ENCODE data around the gene SLC28A1. TPM values are rescaled to one million over a fixed set of nuclear protein-coding genes. Genes with fewer than 3 reads are reported as not detected.
A peak's percentile ranks its signal among the peaks of the same experiment; 100 is the strongest.
"Not testable (repeated sequence)": the region's sequence is repeated elsewhere in the genome, so short reads cannot be mapped to it uniquely, and the experiment has no call there.

Gene SLC28A1, protein sequence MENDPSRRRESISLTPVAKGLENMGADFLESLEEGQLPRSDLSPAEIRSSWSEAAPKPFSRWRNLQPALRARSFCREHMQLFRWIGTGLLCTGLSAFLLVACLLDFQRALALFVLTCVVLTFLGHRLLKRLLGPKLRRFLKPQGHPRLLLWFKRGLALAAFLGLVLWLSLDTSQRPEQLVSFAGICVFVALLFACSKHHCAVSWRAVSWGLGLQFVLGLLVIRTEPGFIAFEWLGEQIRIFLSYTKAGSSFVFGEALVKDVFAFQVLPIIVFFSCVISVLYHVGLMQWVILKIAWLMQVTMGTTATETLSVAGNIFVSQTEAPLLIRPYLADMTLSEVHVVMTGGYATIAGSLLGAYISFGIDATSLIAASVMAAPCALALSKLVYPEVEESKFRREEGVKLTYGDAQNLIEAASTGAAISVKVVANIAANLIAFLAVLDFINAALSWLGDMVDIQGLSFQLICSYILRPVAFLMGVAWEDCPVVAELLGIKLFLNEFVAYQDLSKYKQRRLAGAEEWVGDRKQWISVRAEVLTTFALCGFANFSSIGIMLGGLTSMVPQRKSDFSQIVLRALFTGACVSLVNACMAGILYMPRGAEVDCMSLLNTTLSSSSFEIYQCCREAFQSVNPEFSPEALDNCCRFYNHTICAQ
- not detected in 2 replicates for total RNA-seq (2012; rRNA removed)

DNA sequence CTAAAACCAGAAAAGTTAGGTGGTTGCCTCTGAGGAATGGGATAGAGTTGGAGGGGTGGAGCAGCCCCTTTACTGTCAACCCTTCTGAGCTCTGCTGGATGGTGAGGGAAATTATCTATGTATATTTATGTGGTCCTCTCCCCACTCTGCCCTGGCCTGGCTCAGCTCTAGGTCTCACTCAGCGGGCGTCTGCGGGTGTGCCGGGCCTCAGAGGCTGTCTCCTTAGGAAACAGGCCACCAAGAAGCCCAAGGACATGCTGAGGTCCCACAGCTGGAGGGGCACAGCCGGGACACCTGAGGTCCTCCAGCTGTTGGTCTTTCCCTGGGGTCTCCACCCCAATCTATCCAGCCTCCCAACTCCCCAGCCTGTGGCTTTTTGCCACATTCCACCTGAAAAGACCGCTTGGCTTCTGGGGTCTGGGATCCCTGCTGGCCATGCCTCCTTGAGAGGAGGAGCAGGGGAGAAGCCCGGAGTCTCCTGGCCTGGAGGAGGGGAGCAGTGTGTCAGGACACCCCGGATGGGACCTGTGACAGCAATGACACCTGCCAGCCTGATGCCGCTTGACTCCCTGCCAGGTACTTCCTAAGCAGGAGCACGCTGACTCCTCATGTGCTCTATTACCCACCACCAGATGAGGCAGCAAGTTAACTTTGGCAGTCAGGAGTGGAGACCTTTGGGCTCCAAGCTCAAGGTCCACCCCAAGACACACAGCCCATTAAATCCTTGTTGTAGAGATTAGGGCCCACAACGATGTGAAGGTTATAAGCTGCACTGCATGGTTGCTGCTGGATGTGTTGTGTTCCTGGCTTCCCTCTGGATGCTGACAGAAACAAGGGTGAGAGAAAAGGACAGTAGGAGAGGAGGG, at the start of gene SLC28A1:
Gene SLC28A1 (plus strand): TSS at position 747 of the 866 bp plus-strand sequence. CDS start 3,099 bp downstream, outside the sequence.
- Histone ChIP-seq H3K4me3 (ENCODE audit: low read length) (no peak within 1 kb of the TSS), H3K9ac (ENCODE audit: low read depth, low read length) (no peak within 1 kb of the TSS), H3K27me3 (ENCODE audit: control insufficient read depth, insufficient read depth, low read length) (peaks cover 24% of the 10 kb centered on the region), H3K4me1 (ENCODE audit: control insufficient read depth, insufficient read depth, low read length) (no peaks in the 10 kb centered on the region), H3K4me2 (ENCODE audit: low read length) (no peak within 1 kb of the TSS), H3K9me3 (replicated peaks; ENCODE audit: low read length) (no peaks in the 10 kb centered on the region), H3K36me3 (ENCODE audit: insufficient read depth, low read length) (no peaks in the 10 kb centered on the region)

DNA sequence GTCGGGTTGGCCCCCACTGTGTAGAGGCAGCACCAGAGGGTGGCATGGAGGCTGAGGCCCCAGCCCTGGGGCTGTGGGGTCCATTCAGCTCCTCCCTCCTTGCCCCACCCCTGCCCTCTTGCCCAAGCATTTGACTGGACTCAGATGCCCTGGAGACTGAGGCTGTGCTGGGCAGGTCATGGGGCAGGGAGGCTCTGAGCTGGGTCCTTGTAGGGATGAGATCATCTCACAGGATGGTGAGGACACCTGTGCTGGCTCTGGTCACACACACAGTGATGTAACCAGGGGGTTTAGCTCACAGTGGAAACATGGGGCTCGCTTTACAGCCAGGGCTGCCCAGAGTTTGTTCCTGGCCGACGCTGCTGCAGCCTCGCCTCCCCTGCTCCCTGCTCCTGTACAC, 49.5 kb upstream of the SLC28A1 start:
- H3K4me2 ChIP-seq (ENCODE audit: low read length), result no peak overlapping the region
- H3K9ac ChIP-seq (ENCODE audit: low read depth, low read length), result no peak overlapping the region
- H3K9me3 ChIP-seq (replicated peaks; ENCODE audit: low read length), result no peaks in the 10 kb centered on the region
- no peaks in the 10 kb centered on the region for H3K36me3 ChIP-seq (ENCODE audit: insufficient read depth, low read length)
- H3K4me1 ChIP-seq (ENCODE audit: control insufficient read depth, insufficient read depth, low read length), result peaks cover 2% of the 10 kb centered on the region
- H3K4me3 ChIP-seq (ENCODE audit: low read length), result no peak overlapping the region
- no peaks in the 10 kb centered on the region for H3K27me3 ChIP-seq (ENCODE audit: control insufficient read depth, insufficient read depth, low read length)

DNA sequence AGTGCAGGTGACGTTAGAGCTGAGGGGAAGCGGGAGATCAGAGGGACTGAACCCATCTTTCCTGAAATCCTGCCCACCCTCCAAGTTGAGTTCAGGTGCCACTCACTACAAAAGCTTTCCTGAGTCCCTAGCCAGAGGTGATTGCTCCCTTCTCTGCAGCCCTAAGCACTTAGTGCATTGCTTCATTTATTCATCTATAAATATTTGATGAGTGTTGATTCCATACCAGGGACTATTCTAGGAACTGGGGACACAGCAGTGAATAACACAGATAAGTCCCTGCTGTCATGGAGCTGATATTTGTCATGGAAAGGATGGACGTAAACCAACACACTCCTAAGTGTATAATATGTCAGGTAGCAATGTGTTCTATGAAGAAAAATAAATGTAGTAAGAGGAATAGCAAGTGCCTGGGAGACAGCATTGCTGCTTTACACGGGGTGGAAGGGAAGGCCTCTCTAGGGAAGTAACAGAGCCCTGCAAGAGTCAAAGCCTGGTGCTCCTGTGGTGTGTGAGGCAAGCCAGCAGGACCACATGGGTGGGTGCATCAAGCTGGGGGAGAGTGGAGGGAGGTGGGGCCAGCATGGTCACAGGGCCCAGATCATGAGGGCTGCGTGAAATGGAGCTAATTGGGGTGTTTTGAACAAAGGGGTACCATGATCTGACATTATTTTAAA, 48.7 kb upstream of the SLC28A1 start:
- Histone ChIP-seq H3K4me2 (ENCODE audit: low read length) (no peak overlapping the region), H3K9ac (ENCODE audit: low read depth, low read length) (no peak overlapping the region), H3K27me3 (ENCODE audit: control insufficient read depth, insufficient read depth, low read length) (no peaks in the 10 kb centered on the region), H3K4me3 (ENCODE audit: low read length) (no peak overlapping the region), H3K9me3 (replicated peaks; ENCODE audit: low read length) (no peaks in the 10 kb centered on the region), H3K36me3 (ENCODE audit: insufficient read depth, low read length) (no peaks in the 10 kb centered on the region), H3K4me1 (ENCODE audit: control insufficient read depth, insufficient read depth, low read length) (peaks cover 10% of the 10 kb centered on the region)

DNA sequence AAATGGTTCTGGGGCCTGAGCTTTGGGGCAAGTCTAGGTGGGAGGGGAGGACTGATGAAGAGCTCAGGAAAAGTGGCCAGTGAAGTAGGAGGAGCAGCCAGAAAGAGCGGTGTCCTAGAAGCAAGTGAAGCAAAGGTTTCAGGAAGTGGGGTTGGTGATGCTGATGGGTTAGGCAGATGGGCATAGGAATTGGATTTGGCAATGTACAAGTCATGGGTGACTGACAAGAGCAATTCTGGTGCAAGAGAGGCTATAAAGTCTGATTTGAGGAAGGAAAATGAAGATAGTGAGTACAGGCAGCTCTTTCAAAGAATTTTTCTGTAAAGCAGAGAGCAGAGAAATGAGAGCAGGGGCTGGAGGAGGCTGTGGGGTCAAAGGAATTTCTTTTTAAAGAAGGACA, 47.6 kb upstream of the SLC28A1 start:
- H3K4me3 ChIP-seq (ENCODE audit: low read length), result no peak overlapping the region
- H3K9me3 ChIP-seq (replicated peaks; ENCODE audit: low read length), result no peaks in the 10 kb centered on the region
- H3K4me2 ChIP-seq (ENCODE audit: low read length), result no peak overlapping the region
- H3K9ac ChIP-seq (ENCODE audit: low read depth, low read length), result no peak overlapping the region
- no peaks in the 10 kb centered on the region for H3K27me3 ChIP-seq (ENCODE audit: control insufficient read depth, insufficient read depth, low read length)
- H3K36me3 ChIP-seq (ENCODE audit: insufficient read depth, low read length), result no peaks in the 10 kb centered on the region
- H3K4me1 ChIP-seq (ENCODE audit: control insufficient read depth, insufficient read depth, low read length), result peaks cover 15% of the 10 kb centered on the region

DNA sequence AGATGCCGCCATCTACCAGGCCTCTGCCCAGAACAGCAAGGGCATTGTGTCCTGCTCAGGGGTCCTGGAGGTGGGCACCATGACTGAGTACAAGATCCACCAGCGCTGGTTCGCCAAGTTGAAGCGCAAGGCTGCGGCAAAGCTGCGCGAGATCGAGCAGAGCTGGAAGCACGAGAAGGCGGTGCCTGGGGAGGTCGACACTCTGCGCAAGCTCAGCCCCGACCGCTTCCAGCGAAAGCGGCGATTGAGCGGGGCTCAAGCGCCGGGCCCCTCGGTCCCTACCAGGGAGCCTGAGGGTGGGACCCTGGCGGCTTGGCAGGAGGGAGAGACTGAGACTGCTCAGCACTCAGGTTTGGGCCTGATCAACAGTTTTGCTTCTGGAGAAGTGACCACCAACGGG, 44.7 kb upstream of the SLC28A1 start:
- Histone ChIP-seq H3K9me3 (replicated peaks; ENCODE audit: low read length) (no peaks in the 10 kb centered on the region), H3K9ac (ENCODE audit: low read depth, low read length) (no peak overlapping the region), H3K27me3 (ENCODE audit: control insufficient read depth, insufficient read depth, low read length) (no peaks in the 10 kb centered on the region)

DNA sequence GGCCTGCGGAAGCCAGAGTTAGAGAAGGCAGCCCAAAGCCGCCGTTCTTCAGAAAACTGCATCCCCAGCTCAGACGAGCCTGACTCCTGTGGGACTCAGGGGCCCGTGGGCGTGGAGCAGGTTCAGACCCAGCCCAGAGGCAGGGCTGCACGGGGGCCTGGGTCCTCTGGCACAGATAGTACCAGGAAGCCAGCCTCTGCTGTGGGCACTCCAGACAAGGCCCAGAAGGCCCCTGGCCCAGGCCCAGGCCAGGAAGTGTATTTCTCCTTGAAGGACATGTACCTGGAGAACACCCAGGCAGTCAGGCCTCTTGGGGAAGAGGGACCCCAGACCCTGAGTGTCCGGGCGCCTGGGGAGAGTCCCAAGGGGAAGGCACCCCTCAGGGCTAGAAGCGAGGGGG, 44.2 kb upstream of the SLC28A1 start:
- no peak overlapping the region for H3K4me2 ChIP-seq (ENCODE audit: low read length)
- H3K36me3 ChIP-seq (ENCODE audit: insufficient read depth, low read length), result no peaks in the 10 kb centered on the region
- peaks cover 15% of the 10 kb centered on the region for H3K4me1 ChIP-seq (ENCODE audit: control insufficient read depth, insufficient read depth, low read length)
- H3K9me3 ChIP-seq (replicated peaks; ENCODE audit: low read length), result no peaks in the 10 kb centered on the region
- no peak overlapping the region for H3K4me3 ChIP-seq (ENCODE audit: low read length)
- no peaks in the 10 kb centered on the region for H3K27me3 ChIP-seq (ENCODE audit: control insufficient read depth, insufficient read depth, low read length)
- H3K9ac ChIP-seq (ENCODE audit: low read depth, low read length), result peak overlapping the region; percentile 40

More for the DNA sequence above, 44.7 kb upstream of the SLC28A1 start:
- Histone ChIP-seq H3K4me1 (ENCODE audit: control insufficient read depth, insufficient read depth, low read length) (peaks cover 15% of the 10 kb centered on the region), H3K4me2 (ENCODE audit: low read length) (no peak overlapping the region), H3K36me3 (ENCODE audit: insufficient read depth, low read length) (no peaks in the 10 kb centered on the region), H3K4me3 (ENCODE audit: low read length) (no peak overlapping the region)

DNA sequence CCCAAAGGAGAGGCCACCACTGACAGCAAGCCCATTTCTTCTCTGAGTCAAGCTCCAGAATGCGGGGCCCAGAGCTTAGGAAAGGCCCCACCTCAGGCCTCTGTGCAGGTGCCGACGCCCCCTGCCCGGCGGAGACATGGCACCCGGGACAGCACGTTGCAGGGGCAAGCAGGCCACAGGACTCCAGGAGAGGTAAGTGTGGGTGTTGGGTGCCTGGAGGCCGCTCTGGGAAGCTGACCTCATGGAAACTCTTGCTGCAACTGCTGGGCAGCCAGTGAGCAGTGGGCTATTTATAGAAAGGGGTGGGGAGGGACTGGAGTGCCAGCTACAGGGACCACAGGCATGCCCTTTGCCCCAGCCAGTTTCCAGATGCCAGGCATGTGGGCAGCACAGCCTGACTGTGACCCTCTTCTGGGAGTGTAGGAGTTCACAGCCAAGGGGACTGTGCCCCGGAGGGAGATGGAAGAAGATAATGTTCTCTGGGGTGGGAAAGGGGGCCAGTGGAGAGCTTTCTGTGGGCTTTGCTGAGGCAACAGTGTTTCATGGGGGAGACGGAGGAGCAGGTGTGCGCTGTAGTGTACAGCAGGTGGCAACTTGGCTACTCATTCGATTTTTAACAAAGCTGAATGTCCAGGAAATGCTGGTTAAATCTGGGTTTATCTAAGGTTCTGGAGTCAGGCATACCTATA, 43.6 kb upstream of the SLC28A1 start:
- Histone ChIP-seq H3K27me3 (ENCODE audit: control insufficient read depth, insufficient read depth, low read length) (no peaks in the 10 kb centered on the region), H3K9me3 (replicated peaks; ENCODE audit: low read length) (no peaks in the 10 kb centered on the region), H3K4me3 (ENCODE audit: low read length) (no peak overlapping the region), H3K36me3 (ENCODE audit: insufficient read depth, low read length) (no peaks in the 10 kb centered on the region), H3K9ac (ENCODE audit: low read depth, low read length) (peak overlapping the region; percentile 40), H3K4me1 (ENCODE audit: control insufficient read depth, insufficient read depth, low read length) (peaks cover 15% of the 10 kb centered on the region), H3K4me2 (ENCODE audit: low read length) (no peak overlapping the region)

DNA sequence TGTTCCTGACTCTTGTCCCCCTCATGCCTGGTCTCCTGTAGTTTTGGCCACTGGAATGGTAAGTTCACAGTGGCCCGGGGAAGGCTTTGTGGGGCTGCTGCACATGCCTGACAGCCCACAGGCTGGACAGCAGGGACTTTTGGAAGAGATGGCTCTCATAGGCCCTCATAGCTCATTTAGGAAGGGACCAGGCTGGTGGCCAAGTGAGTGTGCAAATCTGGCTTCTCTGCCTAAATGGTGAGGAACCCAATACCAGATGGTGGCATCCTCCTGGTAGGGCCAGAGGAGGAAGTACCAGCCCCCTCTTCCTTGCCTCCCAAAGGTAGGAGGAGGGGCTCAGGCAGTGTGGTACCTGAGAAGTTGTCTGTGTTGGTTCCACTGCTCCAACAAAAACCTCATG, 41.7 kb upstream of the SLC28A1 start:
- H3K4me2 ChIP-seq (ENCODE audit: low read length), result no peak overlapping the region
- peaks cover 15% of the 10 kb centered on the region for H3K4me1 ChIP-seq (ENCODE audit: control insufficient read depth, insufficient read depth, low read length)
- no peak overlapping the region for H3K4me3 ChIP-seq (ENCODE audit: low read length)
- H3K9me3 ChIP-seq (replicated peaks; ENCODE audit: low read length), result no peaks in the 10 kb centered on the region
- no peaks in the 10 kb centered on the region for H3K36me3 ChIP-seq (ENCODE audit: insufficient read depth, low read length)
- H3K9ac ChIP-seq (ENCODE audit: low read depth, low read length), result no peak overlapping the region
- H3K27me3 ChIP-seq (ENCODE audit: control insufficient read depth, insufficient read depth, low read length), result no peaks in the 10 kb centered on the region

DNA sequence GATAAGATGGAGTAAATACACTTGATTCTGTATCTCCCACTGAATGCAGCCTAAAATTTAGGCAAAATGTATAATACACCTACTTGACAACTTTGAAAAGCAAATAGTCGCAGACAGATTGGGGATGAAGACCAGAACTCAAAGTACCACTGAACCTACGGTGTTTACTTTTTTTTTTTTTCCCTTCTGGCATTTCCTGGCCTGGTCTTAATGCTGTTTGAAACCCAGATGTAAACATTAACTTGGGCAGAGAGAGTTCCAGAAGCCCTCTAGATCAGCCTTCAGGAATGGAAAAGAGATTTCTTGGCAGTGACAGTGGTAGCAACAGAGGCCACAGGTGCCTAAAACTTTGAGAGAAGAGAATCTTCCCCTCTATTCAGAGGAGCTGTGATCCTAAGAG, 39.5 kb upstream of the SLC28A1 start:
- no peaks in the 10 kb centered on the region for H3K9me3 ChIP-seq (replicated peaks; ENCODE audit: low read length)
- peaks cover 13% of the 10 kb centered on the region for H3K4me1 ChIP-seq (ENCODE audit: control insufficient read depth, insufficient read depth, low read length)
- H3K36me3 ChIP-seq (ENCODE audit: insufficient read depth, low read length), result no peaks in the 10 kb centered on the region
- H3K4me3 ChIP-seq (ENCODE audit: low read length), result no peak overlapping the region
- no peak overlapping the region for H3K9ac ChIP-seq (ENCODE audit: low read depth, low read length)
- H3K27me3 ChIP-seq (ENCODE audit: control insufficient read depth, insufficient read depth, low read length), result no peaks in the 10 kb centered on the region
- H3K4me2 ChIP-seq (ENCODE audit: low read length), result no peak overlapping the region

DNA sequence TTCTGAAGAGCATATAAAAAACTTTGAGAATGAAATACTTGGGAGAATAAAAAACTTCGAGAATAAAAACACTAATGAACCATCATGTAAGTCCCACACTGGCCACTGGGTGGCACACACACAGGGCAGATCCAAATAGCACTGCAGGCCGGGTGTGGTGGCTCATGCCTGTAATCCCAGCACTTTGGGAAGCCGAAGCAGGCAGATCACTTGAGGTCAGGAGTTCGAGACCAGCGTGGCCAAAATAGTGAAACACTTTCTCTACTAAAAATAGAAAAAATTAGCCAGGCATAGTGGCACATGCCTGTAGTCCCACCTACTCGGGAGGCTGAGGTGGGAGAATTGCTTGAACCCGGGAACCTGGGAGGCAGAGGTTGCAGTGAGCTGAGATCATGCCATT, 38.8 kb upstream of the SLC28A1 start:
- not testable (repeated sequence) for H3K36me3 ChIP-seq (ENCODE audit: insufficient read depth, low read length); H3K27me3 ChIP-seq (ENCODE audit: control insufficient read depth, insufficient read depth, low read length); H3K4me3 ChIP-seq (ENCODE audit: low read length); H3K4me2 ChIP-seq (ENCODE audit: low read length); H3K9ac ChIP-seq (ENCODE audit: low read depth, low read length); H3K4me1 ChIP-seq (ENCODE audit: control insufficient read depth, insufficient read depth, low read length); H3K9me3 ChIP-seq (replicated peaks; ENCODE audit: low read length)
